Activated CD8-positive, alpha-beta memory T cell treated with anti-CD3 and anti-CD28 coated beads for 4 hours (primary cell): Measurements from ENCODE around the gene HOXB8.

ENCODE experiments used
- DNase-seq, 2 donors: peaks; one replicate each; pipeline ENCODE4 v3.0.0-alpha.2; 2020; ENCODE audit warnings: low read depth in 2 of 2

HOXB8 gene

DNA sequence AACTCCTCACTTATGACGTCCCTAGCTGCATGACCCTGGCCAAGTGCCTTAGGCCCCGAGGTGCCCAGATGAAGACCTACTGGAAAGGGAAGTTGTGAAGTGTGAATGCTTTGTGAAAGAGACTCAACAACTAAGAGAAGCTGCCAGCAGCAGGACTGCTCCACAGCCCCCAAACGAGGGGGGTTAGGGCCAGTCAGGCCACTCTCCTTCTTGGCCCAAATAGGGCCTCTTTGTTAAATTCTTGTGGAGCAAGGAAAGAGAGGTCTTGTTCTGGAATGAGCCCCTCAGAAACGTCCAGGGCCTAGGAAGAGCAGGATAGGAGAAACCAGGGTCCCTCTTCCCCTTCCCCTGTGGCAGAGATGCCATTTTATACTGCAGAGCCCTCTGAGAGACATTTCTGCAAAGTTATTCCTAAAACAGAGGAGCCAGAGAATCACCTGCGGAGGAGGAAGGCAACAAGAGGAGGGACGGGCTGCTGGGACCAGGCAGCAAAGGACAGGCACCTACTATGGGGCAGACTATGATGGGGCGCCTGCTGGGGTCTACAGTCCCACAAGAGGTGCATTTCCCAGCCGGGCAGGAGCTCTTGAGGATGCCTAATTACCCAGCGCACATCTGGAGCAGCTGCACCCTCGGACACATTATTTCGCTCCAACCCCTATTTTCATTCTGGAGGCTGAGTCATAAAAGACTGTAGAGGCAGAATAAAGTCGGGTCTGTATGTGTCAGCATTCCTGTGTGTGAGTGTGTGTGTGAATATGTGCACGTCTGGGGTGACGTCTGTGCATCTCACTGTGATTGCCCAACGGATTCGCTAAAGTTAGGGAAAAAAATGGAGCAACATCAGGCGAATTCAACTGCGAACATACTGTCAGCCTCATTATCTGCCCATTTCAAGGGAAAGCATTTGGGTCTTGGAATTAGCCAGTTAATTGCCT is 22.5 kb upstream of the HOXB8 start:
- no peak for DNase-seq

DNA sequence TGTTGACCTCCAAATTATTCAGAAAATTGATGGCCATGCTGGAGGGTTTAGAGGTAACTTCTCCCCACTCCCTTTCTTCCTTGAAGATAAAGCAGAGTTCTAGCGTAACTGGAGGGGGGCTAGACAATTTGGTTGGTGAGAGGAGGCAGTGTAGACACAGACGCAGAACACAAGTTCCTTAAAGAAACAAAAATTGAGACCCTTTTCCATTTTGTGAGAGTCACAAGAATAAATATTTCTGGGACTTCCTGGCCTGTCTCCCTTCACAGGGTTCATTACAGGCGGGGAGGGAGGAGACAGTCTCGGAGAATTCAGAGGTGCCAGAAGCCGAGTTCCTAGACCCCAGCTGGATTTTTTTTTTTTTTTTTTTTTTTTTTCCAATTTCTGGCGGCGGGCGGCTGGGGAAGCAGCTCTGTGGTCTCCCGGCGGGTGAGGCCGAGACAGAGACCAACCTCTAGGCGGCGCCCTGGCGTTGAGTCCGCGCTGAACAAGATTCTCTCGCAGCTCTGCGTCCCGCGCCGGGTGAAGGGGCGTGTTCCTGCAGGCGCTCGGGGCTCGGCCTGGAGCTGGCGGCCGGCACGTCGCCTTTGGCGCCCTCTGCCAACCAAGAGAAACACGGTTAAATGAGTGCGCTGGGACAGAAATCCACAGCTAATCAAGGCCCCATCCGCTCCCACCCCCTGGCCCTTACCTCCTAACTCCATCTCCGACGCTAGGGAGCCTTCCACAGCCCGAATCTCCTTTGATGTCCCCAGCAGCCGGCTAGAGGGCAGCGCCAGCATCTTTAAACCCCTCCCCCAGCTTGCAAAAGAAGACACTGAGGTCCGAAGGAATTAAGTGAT is 21.3 kb upstream of the HOXB8 start:
- peak in 1 of 2 donors; percentile 36 for DNase-seq

DNA sequence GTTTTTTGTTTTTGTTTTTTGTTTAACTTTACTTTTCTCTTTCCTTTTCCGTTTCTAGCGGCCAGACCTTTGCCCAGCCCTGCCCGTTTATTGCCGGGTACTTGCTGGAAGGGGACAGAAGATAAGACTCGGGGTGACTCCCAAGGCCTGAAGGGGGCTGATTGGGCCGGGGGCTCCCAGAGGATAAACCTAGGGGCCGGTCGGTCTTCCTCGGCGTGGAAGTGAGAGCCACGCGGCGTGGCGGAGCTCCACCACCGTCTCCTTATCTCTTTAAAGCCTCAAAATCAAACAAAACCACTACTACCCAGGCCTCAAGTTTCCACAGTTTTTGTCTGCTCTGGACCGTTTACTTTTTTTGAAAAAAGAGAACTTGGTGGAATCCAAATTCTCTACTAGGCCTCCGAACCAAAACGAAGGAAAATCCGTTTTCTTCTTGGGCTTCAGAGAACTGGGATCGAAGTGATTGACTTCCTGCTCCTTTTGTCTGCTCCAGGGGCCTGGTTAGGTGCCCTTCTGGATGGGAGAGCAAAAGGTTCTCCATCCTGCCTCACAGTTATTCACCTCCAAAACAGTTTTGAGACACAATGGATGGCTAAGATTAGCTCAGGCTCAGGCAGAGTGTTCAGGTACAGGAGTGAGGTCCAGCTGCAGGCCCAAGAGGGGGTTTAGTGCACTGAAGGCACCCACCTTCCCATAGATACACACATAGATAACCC is 19.6 kb upstream of the HOXB8 start:
- DNase-seq: no peak

DNA sequence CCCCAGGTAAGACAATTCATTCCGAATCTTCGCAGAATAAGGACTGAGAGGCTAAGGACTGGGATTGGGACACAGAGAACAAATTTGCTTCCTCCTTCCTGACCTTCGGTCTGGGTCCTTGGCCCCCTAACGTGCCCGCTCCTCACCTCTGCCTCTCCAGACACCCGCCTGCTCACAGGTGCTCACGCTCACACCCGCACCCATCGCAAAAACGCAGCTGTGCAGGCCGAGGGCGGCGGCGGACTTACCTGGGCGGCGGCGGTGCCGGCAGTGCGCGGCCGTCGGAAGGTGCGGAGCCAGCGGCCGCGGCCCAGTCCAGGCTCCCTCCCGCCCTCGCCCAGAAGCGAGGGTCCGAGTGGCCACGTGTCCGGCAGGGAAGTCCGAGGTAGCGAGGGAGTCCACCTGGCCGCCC is 18.2 kb upstream of the HOXB8 start:
- no peak for DNase-seq

DNA sequence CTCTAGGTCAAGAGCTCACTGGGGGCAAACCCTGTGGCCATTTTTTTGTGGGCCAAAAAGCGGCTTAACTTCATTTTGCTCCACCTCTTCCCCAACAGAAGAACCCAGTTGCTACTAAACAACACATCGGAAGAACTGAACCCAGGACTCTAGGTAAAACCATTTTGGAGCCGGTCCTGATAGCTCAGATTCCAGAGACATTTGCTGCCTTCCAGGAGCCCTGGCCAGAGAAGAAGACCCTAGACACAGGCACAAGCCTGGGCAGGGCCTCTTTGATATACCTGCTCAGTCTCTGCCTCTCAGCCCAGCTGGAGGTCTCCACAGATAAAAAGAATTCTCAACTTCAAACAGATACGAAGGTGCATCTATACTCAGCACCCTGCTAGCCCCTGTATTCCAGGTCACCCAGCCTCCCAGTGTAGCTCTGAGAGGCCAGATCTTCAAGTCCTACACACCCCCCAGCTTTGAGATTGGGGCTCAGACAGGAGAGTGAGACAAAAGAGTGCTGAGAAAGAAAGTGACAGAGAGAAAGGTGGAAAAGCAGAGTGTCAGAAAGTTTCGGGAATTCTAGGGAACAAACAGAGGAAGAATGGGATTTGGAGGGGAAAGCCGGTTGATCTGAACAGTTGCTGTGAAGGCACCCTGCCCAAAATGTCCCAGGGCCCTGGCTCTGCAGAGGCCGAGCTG is 17.6 kb upstream of the HOXB8 start:
- no peak for DNase-seq

DNA sequence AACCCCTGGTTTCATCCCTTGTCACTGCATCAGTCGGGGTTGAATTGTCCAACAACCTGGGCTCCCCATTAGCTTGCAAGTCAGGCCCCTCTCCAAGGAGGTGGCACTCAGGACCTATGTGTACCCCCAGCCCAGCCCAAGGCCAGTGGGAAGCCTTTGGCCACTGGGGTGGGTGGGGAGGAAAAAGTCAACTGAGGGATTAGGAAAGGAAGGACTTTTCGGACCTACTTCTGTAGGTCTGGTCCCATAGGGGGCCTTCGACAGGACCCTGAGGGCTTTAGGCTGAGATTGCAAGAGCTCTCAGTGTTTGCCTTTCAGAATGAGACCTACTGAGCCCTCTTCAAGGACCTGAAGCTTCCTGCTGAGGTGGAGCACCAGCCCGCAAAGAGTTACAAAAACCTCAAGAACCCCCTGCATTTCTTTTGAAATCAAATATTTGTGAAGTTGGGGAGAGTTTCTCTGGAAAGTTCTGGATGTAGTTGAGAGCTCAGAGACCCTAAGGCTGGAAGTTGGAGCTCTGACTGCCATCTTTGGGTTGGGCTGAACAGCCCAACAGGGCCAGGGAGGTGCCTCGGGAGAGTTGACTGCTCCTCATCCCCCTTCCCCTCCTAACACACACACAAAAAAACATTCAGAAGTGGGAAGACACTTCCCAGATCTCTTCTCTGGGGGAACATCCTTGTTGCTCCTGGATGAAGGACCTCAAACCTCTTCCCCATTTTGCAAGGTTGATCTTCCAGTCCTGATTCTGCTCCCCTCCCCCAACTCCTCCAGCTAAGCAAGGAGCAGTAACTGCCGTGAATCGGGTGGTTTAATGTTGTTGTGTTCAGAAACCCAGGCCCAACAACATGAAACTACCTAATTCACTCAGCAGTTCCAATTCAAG is 16.8 kb upstream of the HOXB8 start:
- no peak for DNase-seq

DNA sequence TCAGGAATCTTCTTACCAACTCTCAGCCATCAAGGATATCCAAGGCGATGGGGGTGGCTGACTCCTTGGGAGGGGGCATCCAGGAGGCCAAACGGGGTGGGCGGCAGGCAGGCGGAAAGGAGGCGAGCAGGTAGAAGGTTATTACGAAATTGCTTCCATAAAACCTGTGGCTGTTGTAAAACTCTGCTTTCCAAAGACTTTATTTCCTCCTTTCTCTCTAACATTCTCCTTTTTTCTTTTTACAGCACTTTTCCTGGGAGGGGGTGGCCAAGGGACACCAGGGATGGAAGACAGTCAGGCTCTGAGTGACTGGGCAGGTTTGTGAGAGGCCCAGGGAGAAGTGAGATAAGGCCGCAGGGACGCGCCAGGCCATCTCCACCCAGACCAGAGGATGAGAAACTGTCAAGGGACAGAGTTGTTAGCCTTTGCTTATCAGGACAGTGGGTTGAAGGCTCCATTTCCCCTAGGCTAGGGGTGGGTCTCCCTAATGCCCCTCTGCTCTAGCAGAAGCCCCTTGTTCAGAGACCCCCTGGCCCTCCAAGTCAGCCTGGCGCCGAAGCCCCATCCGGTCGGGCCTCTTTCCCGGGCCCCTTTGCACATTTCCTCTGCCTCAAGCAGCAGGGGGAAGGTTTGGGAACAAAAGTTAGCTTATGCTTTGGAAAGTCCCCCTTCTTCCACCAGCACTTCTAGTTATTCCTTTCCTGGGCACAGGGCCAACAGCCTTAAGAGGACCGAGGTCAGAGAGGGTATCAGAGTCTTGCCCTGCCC is 16.0 kb upstream of the HOXB8 start:
- no peak for DNase-seq

DNA sequence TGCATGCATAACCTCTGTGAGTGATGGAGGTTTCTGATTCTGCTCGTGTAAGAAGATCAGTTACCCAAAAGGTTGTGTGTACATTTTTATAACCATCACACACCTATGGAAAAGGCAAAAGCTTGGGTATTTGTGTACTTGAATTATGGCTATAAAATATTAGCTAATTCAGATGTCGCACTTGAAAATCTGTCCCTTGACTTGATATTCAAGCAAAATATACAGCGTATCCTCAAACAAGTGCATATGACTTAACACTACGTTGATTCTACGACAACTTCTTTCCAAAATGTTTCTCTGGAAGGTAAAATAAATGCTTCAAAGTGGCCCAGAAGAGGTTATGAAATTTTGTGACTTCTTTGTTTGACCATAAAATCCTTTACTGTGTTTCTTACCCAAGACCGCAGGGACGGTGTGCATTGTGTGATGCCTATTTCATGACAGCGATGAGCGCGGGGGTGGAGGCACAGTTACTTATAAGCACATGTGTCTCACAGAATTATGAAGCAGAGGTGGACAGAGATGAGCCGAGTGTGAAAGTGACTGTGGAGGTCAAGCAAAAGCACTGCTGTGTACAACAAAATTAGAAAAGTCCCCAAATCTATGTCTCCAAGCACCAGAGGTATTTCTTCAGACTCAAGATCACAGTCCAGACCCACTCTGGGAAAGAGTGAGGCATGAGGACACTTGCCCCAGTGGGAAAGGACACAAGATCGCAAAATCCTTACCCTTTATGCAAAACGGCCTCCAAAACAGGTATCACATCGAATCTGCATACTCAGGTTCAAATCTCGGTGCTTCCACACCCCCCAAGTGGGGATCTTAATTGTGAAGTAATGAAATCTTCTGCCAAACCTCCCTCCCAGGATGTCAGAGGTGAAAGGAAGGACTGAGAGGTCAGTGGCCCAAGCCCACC is 15.2 kb upstream of the HOXB8 start:
- DNase-seq: no peak

DNA sequence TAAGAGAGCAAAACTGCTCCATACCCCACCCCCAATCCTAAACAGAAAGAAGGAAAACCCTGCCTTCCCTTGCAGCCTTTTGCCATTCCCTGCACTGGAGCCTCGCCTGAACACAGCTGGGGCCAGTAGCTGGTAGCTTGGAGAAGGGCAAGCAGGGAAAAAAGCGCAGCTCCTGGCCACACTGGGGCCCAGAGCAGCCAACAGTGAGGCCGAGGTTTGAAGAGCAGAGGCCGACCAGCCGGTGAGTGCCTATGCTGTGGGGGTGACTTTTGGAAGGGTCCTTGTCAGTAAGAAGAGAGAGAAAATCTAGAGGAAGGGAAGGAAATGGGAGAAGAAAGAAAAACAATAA is 14.3 kb upstream of the HOXB8 start:
- DNase-seq: no peak

DNA sequence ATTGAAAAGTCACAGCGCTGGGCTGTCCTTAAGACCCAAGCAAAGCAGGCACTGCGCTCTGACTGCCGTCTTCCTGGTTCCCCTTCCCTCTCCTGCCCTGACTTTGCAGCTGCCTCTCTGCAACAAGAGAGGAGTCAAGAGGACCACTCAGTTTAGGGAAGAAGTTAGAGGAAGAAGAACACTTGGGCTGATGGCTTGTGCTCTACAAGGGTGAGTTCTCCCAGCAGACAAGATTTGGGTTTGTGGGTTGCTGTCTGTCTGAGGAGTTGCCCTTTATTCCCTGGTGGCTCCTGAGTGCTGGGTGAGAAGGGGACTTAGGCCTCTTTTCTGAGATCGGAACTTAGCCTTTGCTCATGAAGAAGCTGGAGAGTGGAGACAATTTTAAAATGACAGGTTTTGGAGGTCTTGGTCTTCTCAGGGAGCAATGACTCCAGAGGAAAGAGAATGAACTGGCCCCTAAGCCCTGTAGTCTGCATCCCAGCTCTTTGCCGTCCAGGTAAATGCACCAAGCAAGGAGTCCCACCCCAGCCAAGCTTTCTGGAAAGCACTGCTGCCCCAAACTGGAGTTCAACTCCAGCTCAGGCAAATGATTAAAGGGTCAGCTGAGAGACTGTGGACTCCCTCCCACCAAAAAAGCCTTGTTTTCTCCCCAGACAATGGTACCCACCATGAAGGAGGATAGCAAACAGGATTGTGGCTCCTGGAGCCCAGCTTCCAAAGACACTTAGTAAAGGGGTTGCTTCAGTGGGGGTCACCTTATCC is 13.7 kb upstream of the HOXB8 start:
- no peak for DNase-seq

DNA sequence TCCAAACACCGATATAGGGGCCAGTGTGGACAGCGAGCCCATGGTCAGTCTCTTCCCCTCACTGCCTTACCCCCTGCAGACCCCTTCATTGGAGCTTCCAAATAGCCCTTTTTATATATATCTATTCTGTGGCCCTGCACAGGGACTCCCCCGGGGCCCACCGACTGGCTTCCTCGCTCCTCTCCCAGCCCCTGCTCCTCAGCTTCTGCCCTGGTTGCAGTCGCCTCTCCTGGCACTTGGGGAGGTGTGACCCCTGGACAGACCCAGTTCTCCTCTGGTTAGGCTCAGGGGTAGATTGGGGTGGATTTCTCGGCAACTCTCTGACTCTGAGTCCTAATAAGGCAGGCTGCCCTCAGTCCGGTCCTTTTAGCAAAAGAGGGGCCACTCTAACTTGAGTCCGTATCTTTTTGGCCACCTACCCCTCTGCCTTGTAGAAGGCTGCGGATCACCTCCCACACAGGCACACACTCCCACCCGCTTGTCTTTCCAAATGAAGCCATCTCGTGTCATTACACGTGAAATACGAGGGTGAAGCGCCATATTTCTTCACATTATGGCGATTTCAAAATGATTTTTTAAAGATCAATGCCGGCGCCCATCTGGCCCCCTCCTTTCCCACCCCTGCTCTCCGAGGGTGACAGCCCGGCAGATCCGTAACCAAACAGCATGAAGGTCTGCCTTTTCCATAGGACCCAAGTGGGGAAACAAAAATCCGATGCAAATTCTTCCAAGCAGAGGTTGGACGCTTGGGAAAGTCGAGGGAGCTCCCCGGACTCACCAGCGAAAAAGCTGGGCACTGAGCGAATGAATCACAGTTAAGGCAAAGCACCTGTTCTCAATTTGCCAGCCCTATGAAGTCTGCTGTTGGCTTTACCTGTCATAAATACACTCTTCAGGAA is 12.8 kb upstream of the HOXB8 start:
- no peak for DNase-seq

DNA sequence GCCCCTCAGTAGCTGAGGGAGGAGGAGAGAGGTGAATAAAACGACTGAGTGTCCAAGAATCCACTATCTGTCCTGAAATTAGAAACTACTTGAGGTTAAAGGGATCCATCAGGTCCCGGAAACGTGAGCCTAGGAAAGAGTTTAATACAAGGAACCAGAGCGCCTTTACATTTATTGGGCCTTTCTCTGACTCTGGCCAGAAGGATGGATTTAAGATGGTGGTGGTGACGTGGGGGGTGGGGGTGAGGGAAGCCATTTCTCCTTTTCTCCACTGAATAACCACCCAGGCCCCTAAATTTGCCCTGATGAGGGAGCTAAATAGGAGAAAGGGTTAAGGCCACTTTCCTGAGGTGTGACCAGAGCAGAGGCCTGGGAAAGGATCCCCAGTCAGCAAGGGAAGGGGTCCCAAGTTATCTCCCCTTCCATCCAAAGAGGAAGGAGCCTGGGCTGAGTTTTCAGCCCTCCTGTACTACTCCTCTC is 12.1 kb upstream of the HOXB8 start:
- DNase-seq: no peak

DNA sequence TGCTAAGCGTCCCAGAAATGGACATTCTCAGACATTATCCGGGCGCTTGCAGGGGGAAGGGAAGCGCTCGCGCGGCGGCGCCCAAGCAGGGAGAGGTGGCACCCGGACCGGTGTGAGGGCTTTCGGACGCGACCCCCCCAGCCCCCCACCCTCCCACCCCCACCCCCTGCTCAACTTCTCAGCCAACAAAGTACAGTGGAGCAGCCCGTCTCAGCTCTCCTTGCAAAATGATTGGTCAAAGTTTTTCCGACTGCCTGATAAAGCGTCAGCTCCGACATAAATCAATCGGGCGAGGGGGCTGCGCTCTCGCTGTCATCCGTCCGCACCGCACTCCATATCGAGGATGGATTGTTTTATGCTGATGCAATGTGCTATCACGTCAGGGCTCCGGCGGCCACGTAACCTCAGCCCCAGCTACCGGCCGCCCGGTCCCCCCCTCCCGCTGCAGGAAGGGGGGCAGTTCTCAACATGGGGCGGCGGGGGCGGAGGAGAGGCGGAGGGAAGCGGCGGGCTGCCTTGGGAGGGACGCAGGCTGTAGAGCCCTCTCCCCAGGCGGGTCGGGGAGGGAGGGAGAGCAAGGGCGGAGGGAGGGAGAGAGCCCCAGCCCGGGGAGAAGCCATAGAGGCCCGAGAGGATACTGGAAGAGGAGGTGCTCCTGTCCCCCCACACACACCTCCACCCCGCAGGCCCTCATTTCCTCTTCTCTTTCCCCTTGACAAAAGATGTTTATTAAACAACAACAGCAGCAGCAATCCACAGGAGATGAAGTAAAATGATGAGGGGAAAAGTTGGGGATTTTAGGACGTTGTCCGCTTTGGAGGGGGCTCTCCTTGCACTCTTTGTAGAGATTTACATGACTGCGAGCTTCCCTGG is 11.4 kb upstream of the HOXB8 start, which contains the start of gene HOXB9:
Gene HOXB9 (minus strand): TSS at position 114 of the 873 bp plus-strand sequence. CDS start 89 bp downstream, at position 25.
- DNase-seq: peak; percentile 34 to 39

DNA sequence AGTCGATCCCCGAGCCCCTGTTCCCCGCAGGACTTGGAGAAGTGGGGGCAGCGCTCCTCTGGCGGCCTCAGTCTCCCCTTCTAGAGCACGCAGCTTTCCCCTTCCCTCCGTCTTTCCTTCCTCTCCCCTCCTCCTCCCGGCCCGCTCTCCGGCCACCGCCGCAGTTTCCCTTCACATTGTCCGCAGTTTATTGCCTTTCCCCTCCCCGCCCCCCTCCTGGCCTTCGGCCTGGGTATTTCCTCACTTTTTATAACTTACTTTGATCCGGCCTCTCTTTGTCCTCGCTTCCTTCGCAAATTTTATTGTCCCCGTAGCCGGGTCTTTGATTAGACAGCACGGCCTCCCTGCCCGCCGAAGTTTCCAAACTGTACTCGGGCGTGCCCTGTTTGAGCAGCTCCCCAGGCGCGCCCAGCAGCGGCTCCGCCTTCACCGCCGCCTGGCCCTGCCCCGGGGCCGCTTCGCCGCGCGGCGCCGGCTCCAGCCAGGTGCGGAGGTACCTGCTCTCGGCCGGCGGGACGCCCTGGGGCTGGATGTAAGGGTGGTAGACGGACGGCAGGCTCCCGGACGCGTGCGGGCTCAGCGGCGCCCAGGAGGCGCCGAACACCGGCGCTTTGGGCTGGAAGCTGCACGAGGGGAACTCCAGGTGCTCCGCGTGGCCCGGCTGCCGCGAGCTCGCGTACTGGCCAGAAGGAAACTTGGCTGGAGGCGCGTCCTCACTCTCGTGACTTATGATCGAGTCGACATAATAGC is 10.6 kb upstream of the HOXB8 start:
- no peak for DNase-seq
